ENCODE results near the gene CEBPA. TPM values are rescaled to one million over a fixed set of nuclear protein-coding genes. Genes with fewer than 3 reads are reported as not detected.

Gene CEBPA
- total and polyA plus RNA-seq, 10 of the 15 experiments (the other 5 are each of a cell fraction or from before 2014, with no cell fraction given): 0.04 to 0.36 (median 0.13) TPM; not detected in 4

GRCh38 chr19:33273881-33274662, 28.3 kb downstream of the CEBPA start (continued):
- TF ChIP-seq IKZF2 (IDR thresholded peaks at IDR 0.05) (peak in 1 of 2 experiments; percentile 31; a peak in 1 of 4 replicates), ZBED1 (IDR thresholded peaks at IDR 0.05; ENCODE audit: borderline replicate concordance) (no peak), ZZZ3 (IDR thresholded peaks at IDR 0.05; ENCODE audit: control insufficient read depth, insufficient read length, low read depth) (no peak), YBX1 (IDR thresholded peaks at IDR 0.05) (no peak), NR2C1 (IDR thresholded peaks at IDR 0.05) (no peak), ZNF384 (IDR thresholded peaks at IDR 0.05; ENCODE audit: borderline replicate concordance, low read depth, low read length) (no peak), ZBTB40 (IDR thresholded peaks at IDR 0.05; ENCODE audit: borderline replicate concordance) (no peak), POLR2AphosphoS2 (IDR thresholded peaks at IDR 0.05; ENCODE audit: low read depth, low read length) (no peak), IRF4 (IDR thresholded peaks at IDR 0.05; ENCODE audit: low read depth, low read length) (no peak), BCL11A (IDR thresholded peaks at IDR 0.05; ENCODE audit: low read depth, low read length) (no peak), NFIC (IDR thresholded peaks at IDR 0.05; ENCODE audit: low read depth, low read length) (no peak), MYB (IDR thresholded peaks at IDR 0.05; ENCODE audit: borderline replicate concordance, low read depth, low read length) (no peak), NKRF (conservative IDR thresholded peaks at IDR 0.05) (no peak)

All from GM12878 (cell line).